HepG2 (cell line): Measurements from ENCODE around the gene GALP. TPM values are rescaled to one million over a fixed set of nuclear protein-coding genes. Genes with fewer than 3 reads are reported as not detected.

Experiments used
- AGO2 ChIP-seq: fragments of 200-400 bp; formaldehyde crosslinking; optimal IDR thresholded peaks from 2 replicates; pipeline ENCODE3; 2017; ENCODE audit warnings: mild to moderate bottlenecking, low read depth, low read length, moderate library complexity
- KLF15 ChIP-seq: sonication (generic); formaldehyde crosslinking; IDR thresholded peaks from 2 replicates; pipeline ENCODE4 v1.8.1; 2023; ENCODE audit warnings: borderline replicate concordance, mild to moderate bottlenecking, inconsistent platforms, missing genetic modification reagents, mixed read lengths
- MATR3 ChIP-seq: sonication (generic); formaldehyde crosslinking; IDR thresholded peaks from 2 replicates; pipeline ENCODE4 v1.4.0; 2020; ENCODE audit warnings: missing genetic modification reagents
- MBNL3 ChIP-seq: fragments of 250-450 bp; sonication (Bioruptor Pico); conservative IDR thresholded peaks from 2 replicates; pipeline ENCODE4 v1.8.0; 2022; ENCODE audit warnings: mild to moderate bottlenecking, inconsistent platforms
- NFIB ChIP-seq: sonication (generic); formaldehyde crosslinking; IDR thresholded peaks from 2 replicates; pipeline ENCODE4 v1.9.0; 2021; ENCODE audit warnings: missing genetic modification reagents, mild to moderate bottlenecking, borderline replicate concordance
- NFKBIZ ChIP-seq: IDR thresholded peaks from 2 replicates; pipeline ENCODE4 v1.6.1; 2018; ENCODE audit warnings: missing genetic modification reagents, missing compliant biosample characterization
- PAWR ChIP-seq: sonication (generic); formaldehyde crosslinking; IDR thresholded peaks from 2 replicates; pipeline ENCODE4 v1.4.0; 2020; ENCODE audit warnings: missing genetic modification reagents, mild to moderate bottlenecking, borderline replicate concordance
- RBAK ChIP-seq: sonication (generic); formaldehyde crosslinking; IDR thresholded peaks from 2 replicates; pipeline ENCODE4 v1.5.1; 2020; ENCODE audit warnings: mild to moderate bottlenecking, missing genetic modification reagents
- REST ChIP-seq, 2 experiments: IDR thresholded peaks; 2 replicates each; pipeline ENCODE4 v1.6.1; 2011 to 2012; ENCODE audit warnings: low read length in 2 of 2, borderline replicate concordance in 1 of 2, low read depth in 1 of 2, mild to moderate bottlenecking in 1 of 2, moderate library complexity in 1 of 2
- SNAPC4 ChIP-seq: sonication (generic); formaldehyde crosslinking; IDR thresholded peaks from 2 replicates; pipeline ENCODE4 v1.4.0; 2020; ENCODE audit warnings: mild to moderate bottlenecking, missing genetic modification reagents
- ZFP1 ChIP-seq: IDR thresholded peaks from 2 replicates; pipeline ENCODE4 v1.6.1; 2016
- ZNF280B ChIP-seq: sonication (generic); formaldehyde crosslinking; IDR thresholded peaks from 2 replicates; pipeline ENCODE4 v1.5.0; 2020; ENCODE audit warnings: missing genetic modification reagents, mild to moderate bottlenecking, borderline replicate concordance
- ZNF432 ChIP-seq: sonication (generic); formaldehyde crosslinking; IDR thresholded peaks from 2 replicates; pipeline ENCODE4 v1.5.0; 2020; ENCODE audit warnings: missing genetic modification reagents, mild to moderate bottlenecking, borderline replicate concordance
- ZNF761 ChIP-seq: sonication (generic); formaldehyde crosslinking; conservative IDR thresholded peaks from 2 replicates; pipeline ENCODE4 v1.4.0; 2020; ENCODE audit warnings: mild to moderate bottlenecking, missing genetic modification reagents
- ZNF792 ChIP-seq: IDR thresholded peaks from 2 replicates; pipeline ENCODE4 v1.6.1; 2016
- polyA plus RNA-seq, 8 experiments: library from polyadenylated mRNA; depleted of rRNA in 3 of 8; stranded (reverse) in 7 of 8; unstranded in 1 of 8; fragments of >200 nt; fragmentation: Illumina TruSeq in 4 of 8; extraction: Trizol in 4 of 8; gene quantifications; 2 replicates each; pipeline versions ENCODE4 v1.2.1 to v1.2.3, GENCODE V29; 2011 to 2016; ENCODE audit warnings: low read depth in 4 of 8, missing spikeins in 1 of 8, mixed read lengths in 1 of 8; ENCODE audit not compliant: insufficient read depth in 1 of 8
- total RNA-seq, 5 experiments: library from RNA; depleted of rRNA; stranded (reverse); fragments of >200 nt; fragmentation: Illumina TruSeq; extraction: Trizol; gene quantifications; 2 replicates each; pipeline ENCODE4 v1.2.3, GENCODE V29; 2016; ENCODE audit warnings: low read depth in 1 of 5

The GALP gene
- total and polyA plus RNA-seq, 2 of the 13 experiments (the other 11 are each of a cell fraction or from before 2014, with no cell fraction given), result not detected

- TF ChIP-seq REST (IDR thresholded peaks at IDR 0.05; ENCODE audit: borderline replicate concordance in 1 of 2, low read depth in 1 of 2, low read length in 2 of 2), result peak in 1 of 2 experiments; percentile 61; a peak in 1 of 4 replicates
- TF ChIP-seq ZNF280B (CRISPR knock-in tag), result no peak
- 0 out of 2 replicates have a peak, but pooled peaks have one; percentile 27 for TF ChIP-seq SNAPC4
- no peak for TF ChIP-seq MBNL3 (CRISPR knock-in tag)
- TF ChIP-seq AGO2, result no peak
- TF ChIP-seq NFKBIZ (CRISPR knock-in tag), result peak; percentile 71; the same call in 1 of the 2 replicates
- TF ChIP-seq ZNF761 (CRISPR knock-in tag), result no peak
- no peak for TF ChIP-seq PAWR
- no peak for TF ChIP-seq MATR3 (CRISPR knock-in tag)
- TF ChIP-seq ZNF432 (CRISPR knock-in tag), result no peak
- no peak for TF ChIP-seq KLF15 (CRISPR knock-in tag)
- TF ChIP-seq RBAK (CRISPR knock-in tag), result no peak
- TF ChIP-seq NFIB (CRISPR knock-in tag), result no peak
- TF ChIP-seq ZNF792 (CRISPR knock-in tag), result peak; percentile 51; the same call in 1 of the 2 replicates
- TF ChIP-seq ZFP1, result peak; percentile 89
Measured at GRCh38 chr19:56142087-56142787, 33.6 kb upstream of the GALP start (continued).
